WI38 (cell line): ENCODE measurements around the gene ANP32A.

ENCODE experiments used
- H3K4me3 ChIP-seq: 2 replicates; pipeline ENCODE4 v1.5.1; 2011; ENCODE audit warnings: low read depth, mild to moderate bottlenecking, control low read depth, low read length
- CTCF ChIP-seq: IDR thresholded peaks from 2 replicates; pipeline ENCODE4 v1.5.1; 2012; ENCODE audit warnings: low read depth, mild to moderate bottlenecking, control low read depth, low read length

The ANP32A gene

GRCh38 chr15:68749365-68749764 lies 71.3 kb downstream of the ANP32A start:
- H3K4me3 ChIP-seq = no peak overlapping the region

GRCh38 chr15:68743256-68743655 lies 77.4 kb downstream of the ANP32A start:
- H3K4me3 ChIP-seq = no peak overlapping the region
- no peak for TF ChIP-seq CTCF

More at GRCh38 chr15:68749365-68749764, 71.3 kb downstream of the ANP32A start:
- no peak for TF ChIP-seq CTCF

GRCh38 chr15:68739390-68740080 lies 81.2 kb downstream of the ANP32A start:
- H3K4me3 ChIP-seq = no peak overlapping the region
- TF ChIP-seq CTCF = no peak

DNA sequence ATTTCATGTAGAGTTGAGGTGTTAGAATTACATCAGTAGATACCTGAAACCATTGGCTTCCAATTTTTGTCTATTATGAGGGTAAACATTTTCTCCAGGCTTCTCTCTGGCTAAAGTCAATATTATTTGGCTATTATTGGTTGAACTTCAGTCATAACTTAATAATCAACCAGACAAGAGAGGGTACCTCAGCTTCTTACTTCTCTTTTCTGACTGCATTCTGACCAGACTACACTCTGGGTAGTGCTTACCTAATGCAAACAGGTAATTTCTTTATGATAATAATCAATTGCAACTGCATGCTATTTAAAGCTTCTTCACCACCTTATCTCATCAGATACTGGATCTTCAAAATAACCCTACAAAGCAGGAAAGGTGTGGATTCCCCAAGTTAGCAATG lies 85.1 kb downstream of the ANP32A start:
- no peak overlapping the region for H3K4me3 ChIP-seq
- TF ChIP-seq CTCF = no peak

GRCh38 chr15:68734881-68735280 lies 85.8 kb downstream of the ANP32A start:
- no peak overlapping the region for H3K4me3 ChIP-seq
- TF ChIP-seq CTCF = no peak

GRCh38 chr15:68734352-68734751 lies 86.3 kb downstream of the ANP32A start:
- no peak for TF ChIP-seq CTCF
- no peak overlapping the region for H3K4me3 ChIP-seq

DNA sequence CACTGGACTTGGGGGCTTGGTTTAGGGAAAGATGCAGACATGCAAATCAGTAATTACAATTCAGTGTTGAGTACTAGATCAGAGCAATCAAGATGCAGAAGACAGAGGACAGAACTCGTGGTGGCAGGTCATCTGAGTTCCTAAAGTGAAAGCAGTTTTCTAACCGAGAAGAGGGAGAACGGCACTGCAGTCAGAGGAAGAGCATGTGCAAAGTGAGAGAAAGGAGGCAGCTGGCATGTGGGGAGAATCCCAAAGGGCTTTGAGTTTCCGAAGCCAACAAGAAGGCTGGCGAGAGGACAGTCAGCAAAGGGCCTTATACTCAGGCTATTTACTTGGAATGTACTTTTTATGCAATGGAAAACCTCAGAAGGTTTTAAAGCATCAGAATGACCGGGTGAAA lies 87.0 kb downstream of the ANP32A start:
- no peak overlapping the region for H3K4me3 ChIP-seq
- TF ChIP-seq CTCF = no peak
